Astrocyte of the spinal cord (primary cell): ENCODE data around the gene MEGF11.
A peak's percentile ranks its signal among the peaks of the same experiment; 100 is the strongest.

Experiments
- DNase-seq: peaks from one replicate; pipeline ENCODE4 v3.0.0; 2011; ENCODE audit warnings: low read depth, low spot score
- H3K4me3 ChIP-seq: 2 replicates; pipeline ENCODE4 v1.5.1; 2011; ENCODE audit warnings: low read depth, mild to moderate bottlenecking, low read length, moderate library complexity
- in situ Hi-C: cut with HindIII; loops from 2 replicates; pipeline ENCODE4 v1.10.0; 2017; ENCODE audit warnings: low sequenced_read_pairs
- TF ChIP-seq, protein P1 (sequence below): IDR thresholded peaks from 2 replicates; pipeline ENCODE4 v1.5.1; 2012; ENCODE audit warnings: low read depth, mild to moderate bottlenecking, low read length, inconsistent platforms

Gene MEGF11

DNA sequence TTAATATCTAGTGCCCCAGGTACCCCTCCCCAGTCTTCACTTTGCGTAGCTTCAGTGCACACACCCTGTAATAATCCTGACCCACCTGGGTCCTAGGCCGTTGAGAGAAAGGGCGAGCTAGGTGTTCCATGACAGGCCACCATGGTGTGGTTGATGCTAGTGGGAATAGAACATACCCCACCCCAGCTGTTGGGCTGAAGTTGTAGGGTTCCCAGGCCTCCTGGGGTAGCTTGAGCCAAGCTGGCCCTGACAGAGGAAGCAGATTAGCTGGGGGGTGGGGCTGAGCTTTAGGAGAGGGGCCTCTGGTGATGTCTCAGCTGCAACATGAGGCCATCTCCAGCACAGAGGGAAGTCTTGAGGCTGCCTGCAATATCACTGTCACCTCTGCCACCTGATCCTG lies 343.7 kb downstream of the MEGF11 start:
- no peak overlapping the region for H3K4me3 ChIP-seq
- no peak for DNase-seq
- in situ Hi-C loops: no loop called here
- TF ChIP-seq, protein P1, sequence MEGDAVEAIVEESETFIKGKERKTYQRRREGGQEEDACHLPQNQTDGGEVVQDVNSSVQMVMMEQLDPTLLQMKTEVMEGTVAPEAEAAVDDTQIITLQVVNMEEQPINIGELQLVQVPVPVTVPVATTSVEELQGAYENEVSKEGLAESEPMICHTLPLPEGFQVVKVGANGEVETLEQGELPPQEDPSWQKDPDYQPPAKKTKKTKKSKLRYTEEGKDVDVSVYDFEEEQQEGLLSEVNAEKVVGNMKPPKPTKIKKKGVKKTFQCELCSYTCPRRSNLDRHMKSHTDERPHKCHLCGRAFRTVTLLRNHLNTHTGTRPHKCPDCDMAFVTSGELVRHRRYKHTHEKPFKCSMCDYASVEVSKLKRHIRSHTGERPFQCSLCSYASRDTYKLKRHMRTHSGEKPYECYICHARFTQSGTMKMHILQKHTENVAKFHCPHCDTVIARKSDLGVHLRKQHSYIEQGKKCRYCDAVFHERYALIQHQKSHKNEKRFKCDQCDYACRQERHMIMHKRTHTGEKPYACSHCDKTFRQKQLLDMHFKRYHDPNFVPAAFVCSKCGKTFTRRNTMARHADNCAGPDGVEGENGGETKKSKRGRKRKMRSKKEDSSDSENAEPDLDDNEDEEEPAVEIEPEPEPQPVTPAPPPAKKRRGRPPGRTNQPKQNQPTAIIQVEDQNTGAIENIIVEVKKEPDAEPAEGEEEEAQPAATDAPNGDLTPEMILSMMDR: no peak

DNA sequence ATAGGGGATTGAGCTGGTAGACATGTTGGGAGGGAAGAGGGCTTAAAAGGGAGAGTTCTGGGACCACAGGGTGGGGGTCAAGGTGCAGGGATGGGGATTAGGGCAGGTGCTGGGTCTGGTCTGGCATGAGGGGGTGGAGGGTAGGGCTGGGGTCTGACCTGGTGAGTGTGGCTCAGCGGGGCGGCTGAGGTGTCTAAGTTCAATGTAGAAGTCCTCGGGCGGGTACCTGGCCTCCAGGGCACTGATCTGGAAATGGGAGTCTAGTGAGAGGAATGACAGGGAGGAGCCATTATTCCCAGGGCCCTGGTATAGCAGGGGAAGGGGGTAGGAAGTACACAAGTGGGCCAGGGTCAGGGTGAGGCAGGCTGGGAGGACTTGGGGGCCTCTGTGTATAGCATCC lies 344.7 kb downstream of the MEGF11 start:
- in situ Hi-C loops: no loop called here
- no peak overlapping the region for H3K4me3 ChIP-seq
- DNase-seq: no peak
- TF ChIP-seq, protein P1: no peak

DNA sequence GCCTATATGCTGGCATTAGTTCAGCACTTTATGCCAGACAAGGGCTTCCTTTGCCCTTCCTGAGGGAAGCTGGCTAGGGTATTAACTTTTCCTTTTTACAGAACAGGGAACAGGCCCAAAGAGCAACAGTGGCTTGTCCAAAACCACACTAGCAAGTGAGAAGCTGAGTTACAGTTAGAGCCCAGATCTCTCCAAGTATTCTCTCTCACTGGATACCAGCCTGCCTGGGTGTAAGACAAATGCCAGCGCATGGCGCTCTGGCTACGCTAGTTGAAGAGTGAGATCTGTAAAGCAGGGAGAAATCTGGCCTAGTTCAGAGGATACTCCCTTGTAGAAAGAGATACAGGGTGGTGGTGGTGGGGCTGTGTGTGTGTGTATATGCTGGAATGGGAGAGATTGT lies 345.9 kb downstream of the MEGF11 start:
- TF ChIP-seq, protein P1: no peak
- H3K4me3 ChIP-seq: no peak overlapping the region
- in situ Hi-C loops: no loop called here
- DNase-seq: no peak

DNA sequence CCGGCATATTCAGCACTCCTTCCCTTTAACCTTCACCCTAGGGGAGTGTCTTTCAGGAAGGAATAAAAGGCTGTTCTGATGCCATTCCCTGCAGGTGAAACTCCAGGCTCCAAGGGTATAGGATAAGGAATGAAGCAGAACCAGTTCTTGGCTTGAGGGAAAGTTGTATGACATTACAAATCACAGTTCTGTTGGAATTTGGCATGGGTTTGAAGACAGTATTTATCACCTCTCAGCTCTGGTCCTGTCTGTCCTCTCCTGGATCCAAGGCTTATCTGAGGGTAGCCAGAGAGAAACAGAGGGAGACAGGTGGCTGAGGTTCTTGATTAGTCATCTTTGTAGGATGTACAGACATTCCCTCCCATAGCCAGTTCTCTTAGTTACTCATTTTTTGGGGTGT lies 347.2 kb downstream of the MEGF11 start:
- in situ Hi-C loops: no loop called here
- TF ChIP-seq, protein P1: no peak

DNA sequence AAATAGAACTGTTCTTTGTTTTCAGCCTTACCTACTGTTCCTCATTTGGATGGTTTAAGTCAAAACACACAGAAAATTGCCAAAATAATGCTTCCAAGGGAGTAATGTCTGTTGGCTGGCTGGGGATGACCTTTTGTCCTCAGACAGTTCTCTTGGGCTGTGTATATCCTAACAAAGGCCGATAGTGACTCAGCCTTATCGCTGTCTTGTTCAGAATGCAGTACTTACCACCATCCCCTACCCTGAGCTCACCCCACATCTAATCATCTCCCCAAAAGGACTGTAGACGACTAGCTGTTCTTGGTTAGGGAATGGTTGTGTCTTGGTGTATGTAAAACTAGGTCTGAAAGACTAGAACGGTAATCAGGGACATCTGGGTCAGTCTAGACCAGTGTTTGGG lies 349.2 kb downstream of the MEGF11 start:
- no peak overlapping the region for H3K4me3 ChIP-seq
- DNase-seq: no peak
- TF ChIP-seq, protein P1: no peak
- in situ Hi-C loops: no loop called here

More for the DNA sequence above, 347.2 kb downstream of the MEGF11 start:
- no peak for DNase-seq
- no peak overlapping the region for H3K4me3 ChIP-seq

DNA sequence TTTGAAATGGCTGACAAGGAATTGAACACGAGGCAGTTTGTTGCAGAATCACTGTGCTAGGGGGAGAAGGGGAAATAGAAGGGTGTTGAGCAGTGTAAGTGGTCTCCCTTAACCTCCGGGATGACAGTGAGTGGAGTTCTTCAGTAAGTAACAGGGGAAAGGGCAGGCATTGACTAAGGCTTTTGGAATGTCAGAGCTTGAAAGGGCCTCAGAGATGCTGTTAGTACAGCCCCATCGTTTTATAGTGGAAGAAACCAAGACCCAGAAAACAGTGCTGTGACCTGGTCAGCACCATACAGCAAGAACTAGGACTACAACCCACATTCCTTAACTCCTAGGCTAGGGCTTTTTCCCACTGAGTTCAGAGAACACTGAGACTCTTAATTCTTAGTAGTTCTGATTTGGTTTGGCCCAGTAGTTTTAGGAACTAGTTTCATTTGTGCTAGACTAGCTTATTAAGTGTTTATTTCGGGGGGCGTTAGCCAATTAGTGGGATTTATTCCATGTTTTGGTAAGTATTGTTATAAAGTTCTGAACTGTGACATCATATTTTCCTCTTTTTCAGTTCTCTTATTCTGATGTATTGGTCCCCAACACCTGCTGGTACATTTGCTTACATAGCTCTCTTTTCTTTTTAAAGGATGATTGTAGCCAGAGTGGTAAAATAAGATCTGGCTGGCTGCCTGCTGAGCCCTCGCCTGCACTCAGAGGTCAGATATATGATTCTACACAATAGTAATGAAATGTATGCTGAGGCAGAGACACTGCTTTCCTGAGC lies 350.1 kb downstream of the MEGF11 start:
- TF ChIP-seq, protein P1: no peak
- H3K4me3 ChIP-seq: no peak overlapping the region
- DNase-seq: peak; percentile 32
- in situ Hi-C loops: no loop called here
